GM12801 (cell line): ENCODE data around the gene CRADD.

Experiments used
- CTCF ChIP-seq: IDR thresholded peaks from one replicate; pipeline ENCODE4 v1.5.1; 2011; ENCODE audit warnings: control low read depth; ENCODE audit not compliant: insufficient read length; ENCODE audit errors: extremely low read depth

Gene CRADD

GRCh38 chr12:93776581-93777018 lies 99.4 kb downstream of the CRADD start:
- no peak for TF ChIP-seq CTCF

DNA sequence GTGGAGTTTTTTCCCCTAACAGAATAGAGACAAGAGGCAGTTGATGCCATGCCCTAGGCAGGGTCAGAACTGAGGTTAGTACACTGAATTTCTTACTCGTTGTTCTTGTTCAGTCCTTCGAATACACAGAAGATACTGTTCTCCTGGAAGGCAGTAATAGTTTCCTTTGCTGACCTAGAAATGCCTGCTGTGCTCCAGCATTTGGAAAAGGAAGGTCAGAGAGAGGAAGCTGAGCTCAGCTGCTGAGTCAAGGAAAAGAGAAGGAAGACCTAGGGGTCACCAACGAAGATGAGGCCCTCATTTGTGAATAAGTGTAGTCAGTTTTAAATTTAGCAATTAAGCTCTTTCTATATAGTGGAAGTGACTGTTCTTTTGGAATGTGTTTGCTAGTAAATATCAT lies 100.1 kb downstream of the CRADD start:
- no peak for TF ChIP-seq CTCF

DNA sequence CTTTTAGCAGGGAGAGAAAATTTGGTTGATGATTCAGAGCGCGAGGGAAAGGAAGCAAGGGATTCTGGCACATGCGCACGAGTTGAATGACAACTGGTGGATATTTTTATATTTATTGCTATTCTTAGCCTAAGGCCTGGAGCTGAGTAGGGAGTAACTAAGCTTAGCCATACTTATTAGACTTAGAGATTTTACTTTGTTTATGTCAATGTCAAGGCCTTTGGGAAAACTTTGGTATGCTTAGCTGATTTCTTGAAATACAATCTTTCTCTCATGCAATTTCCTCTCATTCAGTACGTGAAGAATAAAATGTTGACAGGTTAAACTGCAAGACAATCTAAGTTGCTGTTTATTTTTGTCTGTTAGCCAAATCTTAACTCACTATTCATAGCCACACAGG lies 101.1 kb downstream of the CRADD start:
- TF ChIP-seq CTCF = no peak

- no peak for TF ChIP-seq CTCF
Observed at GRCh38 chr12:93778766-93779165, 101.6 kb downstream of the CRADD start.

DNA sequence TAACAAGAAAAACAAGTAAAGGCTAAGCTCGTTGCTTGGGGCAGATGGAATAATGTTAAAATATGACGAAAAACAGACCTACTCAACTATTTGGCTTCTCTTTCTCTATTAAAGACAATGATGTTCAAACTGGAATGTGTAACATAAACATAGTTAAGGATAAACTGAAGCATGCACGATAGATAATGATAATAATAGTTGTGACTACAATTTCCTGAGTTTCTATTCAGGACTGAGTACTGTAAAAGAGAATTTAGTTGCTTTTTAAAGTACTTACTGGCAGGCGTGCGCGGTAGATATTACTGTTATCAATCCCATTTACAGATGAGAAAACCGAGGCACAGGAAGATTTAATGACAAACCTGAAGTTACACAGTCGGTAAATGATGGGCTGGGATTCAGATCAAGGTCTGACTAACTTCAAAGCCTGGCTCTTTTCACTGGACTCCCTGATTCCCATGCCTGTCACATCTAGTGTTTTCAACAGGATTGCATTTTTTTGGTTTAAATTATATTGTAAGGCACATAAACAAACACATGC lies 103.0 kb downstream of the CRADD start:
- no peak for TF ChIP-seq CTCF

DNA sequence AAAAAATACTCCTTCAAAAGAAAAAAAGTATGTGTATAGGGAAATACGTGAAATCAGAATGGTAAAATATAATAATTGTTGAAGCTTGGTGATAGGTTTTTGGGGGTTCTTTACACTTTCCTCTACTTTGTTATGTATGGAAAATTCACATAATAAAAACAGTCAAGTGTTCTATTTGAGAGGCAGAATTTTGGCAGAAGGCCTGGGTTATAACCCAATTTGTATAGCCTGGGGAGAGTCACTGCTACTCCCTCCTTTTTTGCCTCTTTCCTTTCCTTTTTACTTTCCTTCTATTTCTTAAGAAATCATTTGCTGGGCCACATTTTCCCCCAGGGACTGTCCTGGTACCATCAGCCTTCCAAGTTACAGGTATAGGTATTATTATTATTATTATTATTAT lies 105.7 kb downstream of the CRADD start:
- no peak for TF ChIP-seq CTCF

DNA sequence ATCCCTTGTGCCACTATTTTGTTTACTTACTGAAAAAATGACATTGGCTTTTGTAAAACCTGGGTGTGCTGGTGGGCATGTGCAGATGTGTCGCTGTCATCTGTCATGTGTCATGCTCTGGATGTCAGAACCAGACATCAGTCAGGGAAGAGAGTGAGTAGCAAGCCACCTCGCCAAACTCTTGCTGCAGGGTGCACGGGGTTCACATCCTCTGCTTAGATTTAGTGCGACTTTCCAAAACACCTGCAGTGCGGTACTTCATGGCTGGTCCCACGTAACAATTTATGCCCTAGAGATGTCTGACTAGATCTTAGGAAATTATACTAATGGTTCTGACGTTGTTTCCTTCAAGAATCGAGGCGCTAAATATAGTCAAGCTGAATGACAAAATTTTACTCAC lies 106.7 kb downstream of the CRADD start:
- no peak for TF ChIP-seq CTCF
